AG04449 (cell line): ENCODE measurements around the gene STAM.

ENCODE experiments used
- CTCF ChIA-PET: fragments of 350-600 bp; formaldehyde crosslinking; extraction: SDS; loops from one replicate; lab custom pipeline; 2021; ENCODE audit warnings: antibody characterized with exemption; lab: Yijun Ruan, JAX
- POLR2A ChIA-PET: fragments of 400-600, 350-600 bp; formaldehyde crosslinking; extraction: SDS; loops from one replicate; lab custom pipeline; 2020; ENCODE audit warnings: antibody characterized with exemption, inconsistent platforms; lab: Yijun Ruan, JAX
- DNase-seq: peaks from one replicate; pipeline ENCODE4 v3.0.0-alpha.2; 2010; ENCODE audit warnings: low read depth, low spot score
- H3K4me3 ChIP-seq: 2 replicates; pipeline ENCODE4 v1.5.1; 2011; ENCODE audit warnings: low read depth, mild to moderate bottlenecking, control low read depth, low read length
- CTCF ChIP-seq: IDR thresholded peaks from one replicate; pipeline ENCODE4 v1.5.1; 2011; ENCODE audit warnings: mild to moderate bottlenecking, moderate library complexity, low read length, control low read depth, inconsistent platforms; ENCODE audit not compliant: insufficient read depth; ENCODE audit errors: missing control alignments

The STAM gene

GRCh38 chr10:17701301-17701700 is 57.4 kb downstream of the STAM start:
- H3K4me3 ChIP-seq = no peak overlapping the region
- CTCF ChIA-PET = no interaction called here
- POLR2A ChIA-PET = no interaction called here
- no peak for TF ChIP-seq CTCF
- no peak for DNase-seq

GRCh38 chr10:17703706-17704105 is 59.8 kb downstream of the STAM start:
- no peak for DNase-seq
- POLR2A ChIA-PET = interaction anchor here (0.6 kb wide), 1 partner anchor 30 kb away, joined by 3 read pairs; no protein-coding TSS in a partner anchor
- CTCF ChIA-PET = interaction anchor here (0.9 to 1.7 kb wide), 2 partner anchors 34 to 98 kb away, joined by 3 to 8 read pairs; no protein-coding TSS in a partner anchor
- TF ChIP-seq CTCF = no peak
- H3K4me3 ChIP-seq = no peak overlapping the region

DNA sequence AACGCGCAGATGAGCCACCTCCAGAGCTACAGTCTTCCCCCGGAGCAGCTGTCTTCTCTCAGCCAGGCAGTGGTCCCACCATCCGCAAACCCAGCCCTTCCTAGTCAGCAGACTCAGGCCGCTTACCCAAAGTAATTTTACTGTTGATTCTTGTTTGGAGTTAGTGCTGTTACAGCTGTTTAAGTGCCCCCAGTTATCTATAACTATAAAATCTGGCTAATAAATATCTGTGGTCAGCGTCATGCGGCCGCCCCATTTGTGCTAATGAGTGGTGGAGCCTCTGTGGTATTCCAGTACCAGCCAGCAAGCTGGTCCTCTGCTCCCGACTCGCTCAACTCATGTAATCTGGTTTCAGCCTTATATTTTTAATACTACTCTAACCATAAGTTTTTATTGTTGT is 64.9 kb downstream of the STAM start:
- TF ChIP-seq CTCF = no peak
- no peak overlapping the region for H3K4me3 ChIP-seq
- no peak for DNase-seq
- POLR2A ChIA-PET = no interaction called here
- CTCF ChIA-PET = interaction anchor here (0.9 to 2.6 kb wide), 3 partner anchors 10 to 102 kb away, joined by 3 to 11 read pairs (median 6); no protein-coding TSS in a partner anchor

GRCh38 chr10:17709492-17709891 is 65.5 kb downstream of the STAM start:
- POLR2A ChIA-PET = no interaction called here

GRCh38 chr10:17710181-17710580 is 66.2 kb downstream of the STAM start:
- TF ChIP-seq CTCF = no peak
- DNase-seq = no peak
- POLR2A ChIA-PET = no interaction called here
- no peak overlapping the region for H3K4me3 ChIP-seq
- CTCF ChIA-PET = interaction anchor here (1.9 to 2.6 kb wide), 2 partner anchors 27 to 104 kb away, joined by 6 to 11 read pairs; no protein-coding TSS in a partner anchor

More at GRCh38 chr10:17709492-17709891, 65.5 kb downstream of the STAM start:
- CTCF ChIA-PET = interaction anchor here (0.9 to 2.6 kb wide), 3 partner anchors 10 to 103 kb away, joined by 3 to 11 read pairs (median 6); no protein-coding TSS in a partner anchor
- TF ChIP-seq CTCF = no peak
- no peak for DNase-seq
- H3K4me3 ChIP-seq = no peak overlapping the region

DNA sequence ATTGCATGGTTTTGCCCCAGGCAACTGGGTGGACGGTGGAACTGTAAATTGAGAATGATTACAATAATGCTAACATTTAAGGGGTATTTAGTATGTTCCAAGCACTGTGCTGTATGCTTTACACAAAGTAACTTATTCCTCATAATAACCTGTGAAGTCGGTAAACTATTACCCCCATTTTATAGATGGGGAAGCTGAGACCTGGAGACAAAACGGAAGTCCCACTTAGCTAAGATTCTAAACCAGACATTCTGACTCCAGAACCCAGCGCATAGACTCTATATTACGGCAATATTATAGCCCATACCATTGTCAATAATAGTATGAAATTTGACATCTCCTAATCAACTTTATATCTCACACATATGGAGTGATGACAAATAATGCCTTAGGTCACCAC is 68.1 kb downstream of the STAM start:
- TF ChIP-seq CTCF = no peak
- ChIA-PET POLR2A (interaction anchor here (1.5 kb wide), 1 partner anchor 95 kb away, joined by 3 read pairs; the partner anchor contains the start of gene HACD1), CTCF (interaction anchor here (2.7 kb wide), 1 partner anchor 25 kb away, joined by 10 read pairs; no protein-coding TSS in a partner anchor)
- no peak for DNase-seq
- no peak overlapping the region for H3K4me3 ChIP-seq
